Tibial artery (tissue), 4 donors: ENCODE results near the gene RAB11FIP3.

Experiments used
- DNase-seq, 2 donors: peaks; one replicate each; pipeline ENCODE4 v3.0.0-alpha.2; 2019
- H3K27ac ChIP-seq, 2 donors: fragments of 200-600 bp; sonication (generic) in 1 of 2; 1 replicate in 1 of 2; 2 replicates in 1 of 2; pipeline ENCODE4 v1.5.1; 2018 to 2019; ENCODE audit warnings: mild to moderate bottlenecking in 1 of 2
- H3K27me3 ChIP-seq, 2 donors: fragments of 200-600 bp; sonication (generic) in 1 of 2; one replicate each; pipeline versions ENCODE4 v1.5.1 to v1.6.0; 2016 to 2019
- H3K36me3 ChIP-seq, 3 donors: fragments of 200-600 bp; sonication (generic) in 2 of 3; one replicate each; pipeline ENCODE4 v1.5.1; 2016 to 2019; ENCODE audit warnings: mild to moderate bottlenecking in 2 of 3
- H3K4me1 ChIP-seq, 4 donors: fragments of 200-600 bp; sonication (generic) in 2 of 4; 1 replicate in 3 of 4; 2 replicates in 1 of 4; pipeline ENCODE4 v1.5.1; 2016 to 2019
- H3K4me3 ChIP-seq, 2 donors: fragments of 200-600 bp; sonication (generic) in 1 of 2; 1 replicate in 1 of 2; 2 replicates in 1 of 2; pipeline ENCODE4 v1.5.1; 2018 to 2019; ENCODE audit warnings: mild to moderate bottlenecking in 2 of 2
- H3K9me3 ChIP-seq, 3 donors: fragments of 200-600 bp; sonication (generic) in 1 of 3; one replicate each; pipeline ENCODE4 v1.5.1; 2016 to 2019
- CTCF ChIP-seq, 2 experiments: fragments of 200-600 bp in 1 of 2; fragments of 450-650 bp in 1 of 2; IDR thresholded peaks; one replicate each; pipeline ENCODE4 v1.5.1; 2017 to 2019; ENCODE audit warnings: antibody characterized with exemption in 2 of 2, mild to moderate bottlenecking in 1 of 2, moderate library complexity in 1 of 2
- intact Hi-C: fragments of 100-400 bp; cut with DNase I; formaldehyde crosslinking; loops from one replicate; pipeline ENCODE4 v1.15.0; 2023; ENCODE audit warnings: low total_unique reads

RAB11FIP3 gene

DNA sequence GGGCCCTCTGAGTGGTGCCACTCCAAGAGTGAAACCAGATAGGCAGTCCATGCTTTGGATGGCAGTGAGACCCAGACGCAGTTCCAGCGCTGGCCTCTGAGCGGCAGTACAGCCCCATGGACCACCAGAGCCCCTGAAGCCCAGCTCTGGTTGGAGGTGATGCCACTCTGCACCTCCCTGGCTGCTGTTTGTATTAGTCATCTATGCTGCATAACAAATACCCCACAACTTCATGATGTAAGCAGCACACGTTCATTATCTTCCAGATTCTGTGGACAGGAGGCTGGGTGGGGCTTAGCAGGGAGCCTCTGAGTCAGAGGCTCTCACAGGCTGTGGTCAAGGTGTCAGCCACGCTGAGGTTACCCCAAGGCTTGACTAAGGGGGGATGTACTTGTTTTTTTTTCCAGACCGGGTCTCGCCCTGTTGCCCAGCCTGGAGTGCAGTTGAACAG lies 33.5 kb upstream of the RAB11FIP3 start:
- Histone ChIP-seq H3K4me3 (no peak overlapping the region), H3K27me3 (no peaks in the 10 kb centered on the region), H3K36me3 (no peaks in the 10 kb centered on the region), H3K27ac (no peak overlapping the region), H3K4me1 (peaks cover 0 to 17% (median 7%) of the 10 kb centered on the region in 4 donors), H3K9me3 (no peaks in the 10 kb centered on the region)
- peak; percentile 70 to 75 for TF ChIP-seq CTCF (IDR thresholded peaks at IDR 0.05)
- intact Hi-C loops = no loop called here
- DNase-seq = peak in 1 of 2 donors; percentile 76

DNA sequence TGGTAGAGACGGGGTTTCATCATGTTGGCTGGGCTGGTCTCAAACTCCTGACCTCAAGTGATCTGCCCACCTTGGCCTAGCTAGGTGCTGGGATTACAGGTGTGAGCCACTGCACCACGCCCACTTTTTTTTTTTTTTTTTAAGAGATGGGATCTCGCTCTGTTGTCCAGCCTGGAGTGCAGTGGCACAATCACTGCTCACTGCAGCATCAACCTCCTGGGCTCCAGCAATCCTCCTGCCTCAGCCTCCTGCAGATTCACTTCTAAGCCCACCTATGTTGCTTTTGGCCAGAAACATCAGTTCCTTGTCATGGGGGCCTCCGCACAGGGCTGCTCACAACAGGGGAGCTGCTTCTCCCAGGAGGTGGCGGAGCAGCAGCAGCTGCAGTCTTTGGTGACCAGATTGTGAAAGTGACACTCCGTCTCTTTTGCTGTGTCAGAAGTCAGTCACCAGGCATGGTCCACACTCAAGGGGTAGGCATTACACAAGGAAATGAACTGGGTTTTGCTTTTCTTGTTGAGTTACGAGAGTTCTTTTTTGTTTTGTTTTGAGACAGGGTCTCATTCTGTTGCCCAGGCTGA lies 32.9 kb upstream of the RAB11FIP3 start:
- intact Hi-C loops = no loop called here
- no peaks in the 10 kb centered on the region for H3K9me3 ChIP-seq
- TF ChIP-seq CTCF (IDR thresholded peaks at IDR 0.05) = no peak
- no peaks in the 10 kb centered on the region for H3K27me3 ChIP-seq
- no peak overlapping the region for H3K4me3 ChIP-seq
- H3K27ac ChIP-seq = no peak overlapping the region
- peaks cover 0 to 17% (median 9%) of the 10 kb centered on the region in 4 donors for H3K4me1 ChIP-seq
- no peak for DNase-seq
- no peaks in the 10 kb centered on the region for H3K36me3 ChIP-seq

- DNase-seq = no peak
- no peak for TF ChIP-seq CTCF (IDR thresholded peaks at IDR 0.05)
- intact Hi-C loops = no loop called here
- Histone ChIP-seq H3K36me3 (peaks cover 0 to 17% (median 0%) of the 10 kb centered on the region in 3 donors), H3K9me3 (no peaks in the 10 kb centered on the region), H3K4me1 (peaks cover 0 to 26% (median 17%) of the 10 kb centered on the region in 4 donors), H3K27me3 (no peaks in the 10 kb centered on the region), H3K4me3 (peak overlapping the region; percentile 73 to 75), H3K27ac (peak overlapping the region; percentile 86 to 87)
Observed at GRCh38 chr16:396199-396598, 29.2 kb upstream of the RAB11FIP3 start.

DNA sequence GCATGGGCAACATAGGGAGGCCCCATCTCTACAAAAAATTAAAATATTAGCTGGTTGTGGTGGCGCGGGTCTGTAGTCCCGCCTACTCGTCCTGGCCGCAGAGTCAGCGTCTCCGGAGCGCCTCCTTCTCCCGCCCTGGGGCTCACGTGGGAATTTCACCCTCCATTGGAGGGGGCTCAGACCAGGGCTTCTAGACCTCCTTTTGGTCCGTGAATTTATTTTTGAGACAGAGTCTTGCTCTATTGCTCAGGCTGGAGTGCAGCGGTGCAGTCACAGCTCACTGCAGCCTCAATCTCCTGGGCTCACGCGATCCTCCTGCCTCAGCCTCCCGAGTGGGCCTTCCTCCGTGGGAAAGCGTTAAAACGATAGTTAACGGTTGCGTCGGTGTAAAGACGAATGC lies 28.8 kb upstream of the RAB11FIP3 start:
- peak in 1 of 2 donors; percentile 84 for DNase-seq
- Histone ChIP-seq H3K4me1 (peaks cover 0 to 28% (median 17%) of the 10 kb centered on the region in 4 donors), H3K4me3 (peak overlapping the region; percentile 73 to 75), H3K36me3 (peaks cover 0 to 17% (median 0%) of the 10 kb centered on the region in 3 donors), H3K27me3 (no peaks in the 10 kb centered on the region), H3K9me3 (no peaks in the 10 kb centered on the region), H3K27ac (peak overlapping the region; percentile 86 to 87)
- intact Hi-C loops = no loop called here
- no peak for TF ChIP-seq CTCF (IDR thresholded peaks at IDR 0.05)

DNA sequence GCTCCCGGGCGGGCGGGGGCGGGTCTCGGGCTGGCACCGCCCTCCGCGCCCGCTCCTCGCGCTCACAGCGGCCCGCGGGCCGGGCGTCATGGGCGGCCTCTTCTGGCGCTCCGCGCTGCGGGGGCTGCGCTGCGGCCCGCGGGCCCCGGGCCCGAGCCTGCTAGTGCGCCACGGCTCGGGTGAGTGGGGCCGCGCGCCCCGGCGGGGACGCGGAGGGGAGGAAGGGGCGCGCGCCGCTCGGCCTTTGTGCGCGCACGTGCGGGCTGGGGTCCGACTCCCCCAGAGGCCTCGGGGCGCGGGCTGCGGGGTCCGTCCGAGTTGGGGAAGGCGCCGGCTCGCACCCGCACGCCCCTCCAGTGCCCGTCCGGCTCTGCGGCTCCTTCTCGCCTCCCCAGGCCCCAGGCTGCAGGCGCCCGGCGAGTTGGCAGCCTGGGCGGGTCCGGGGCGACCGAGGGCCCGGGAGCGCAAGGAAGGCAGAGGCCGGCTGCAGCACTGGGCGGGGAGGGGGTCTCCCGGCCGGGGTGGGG lies 28.3 kb upstream of the RAB11FIP3 start, which contains the start of gene NME4:
NME4 (plus strand) TSS at position 65 of the 527 bp plus-strand sequence; CDS start at position 89, 24 bp downstream.
- Histone ChIP-seq H3K4me3 (peak within 1 kb of the TSS; percentile 73 to 75), H3K27me3 (no peaks in the 10 kb centered on the region), H3K9me3 (no peaks in the 10 kb centered on the region), H3K27ac (peak within 1 kb of the TSS; percentile 86 to 87), H3K36me3 (peaks cover 0 to 17% (median 0%) of the 10 kb centered on the region in 3 donors), H3K4me1 (peaks cover 0 to 29% (median 17%) of the 10 kb centered on the region in 4 donors)
- no peak for DNase-seq
- intact Hi-C loops = no loop called here
- no peak for TF ChIP-seq CTCF (IDR thresholded peaks at IDR 0.05)
